K562 (cell line): ENCODE data around the gene MAMDC4. TPM values are rescaled to one million over a fixed set of nuclear protein-coding genes. Genes with fewer than 3 reads are reported as not detected.
A peak's percentile ranks its signal among the peaks of the same experiment; 100 is the strongest.

Experiments used
- ATAC-seq: fragments of 200-7000 bp; cut with Tn5 transposase; 3 replicates; pipeline ENCODE4 v1.9.1; 2020; ENCODE audit warnings: moderate library complexity
- BruUV-seq: library from RNA; stranded (reverse); fragments of 400-500 nt; replicated peaks from 2 replicates; lab custom pipeline; 2021; lab: Mats Ljungman, UMichigan
- CTCF ChIA-PET: fragments of 300-600 bp; formaldehyde crosslinking; extraction: SDS; loops from one replicate; lab custom pipeline; 2021; ENCODE audit warnings: low intra/inter-chr PET ratio; lab: Yijun Ruan, JAX
- POLR2A ChIA-PET: fragments of 300-600, 350-650 bp; sonication (Branson Sonifier 250); formaldehyde crosslinking; extraction: SDS; loops from one replicate; lab custom pipeline; 2021; ENCODE audit warnings: antibody characterized with exemption, inconsistent platforms; lab: Yijun Ruan, JAX
- DNase-seq, 4 experiments: peaks; one replicate each; pipeline versions ENCODE4 v3.0.0 to v3.0.0-alpha.2; 2011 to 2018; ENCODE audit warnings: low spot score in 3 of 4, mixed read lengths in 3 of 4; ENCODE audit errors: extremely low read depth in 1 of 4
- FAIRE-seq: peaks from 2 replicates; lab custom pipeline; 2011; peaks lifted over from hg19 to GRCh38; lab: Jason Lieb, UNC
- H2AFZ ChIP-seq: 2 replicates; pipeline ENCODE4 v1.6.0; 2011; ENCODE audit warnings: low read depth, low read length, control low read depth, inconsistent platforms
- H3K27ac ChIP-seq: fragments of 200-600 bp; 3 replicates; pipeline ENCODE4 v1.8.0; 2011; ENCODE audit warnings: low read depth, mild to moderate bottlenecking, control low read depth, inconsistent platforms, low read length, moderate library complexity, mixed read lengths; ENCODE audit errors: extremely low read depth
- H3K27me3 ChIP-seq, 2 experiments: fragments of 300-600 bp in 1 of 2; 2 replicates in 1 of 2; 3 replicates in 1 of 2; pipeline versions ENCODE4 v1.6.0 to v1.8.0; 2011; ENCODE audit warnings: inconsistent platforms in 2 of 2, low read length in 2 of 2, mild to moderate bottlenecking in 1 of 2, mixed read lengths in 1 of 2, moderate library complexity in 1 of 2; ENCODE audit not compliant: control insufficient read depth in 2 of 2, insufficient read depth in 2 of 2
- H3K36me3 ChIP-seq: fragments of 300-600 bp; 3 replicates; pipeline ENCODE4 v1.8.0; 2011; ENCODE audit warnings: mild to moderate bottlenecking, low read length, inconsistent platforms; ENCODE audit not compliant: control insufficient read depth, insufficient read depth
- H3K4me1 ChIP-seq, 2 experiments: fragments of 200-600 bp in 1 of 2; replicated peaks in 1 of 2; 2 replicates in 1 of 2; 3 replicates in 1 of 2; pipeline versions ENCODE4 v1.5.1 to v1.8.0; 2011; ENCODE audit warnings: inconsistent platforms in 2 of 2, low read length in 2 of 2, mild to moderate bottlenecking in 1 of 2, mixed read lengths in 1 of 2, moderate library complexity in 1 of 2; ENCODE audit not compliant: control insufficient read depth in 2 of 2, insufficient read depth in 2 of 2
- H3K4me2 ChIP-seq: 2 replicates; pipeline ENCODE4 v1.6.1; 2011; ENCODE audit warnings: low read length, control low read depth, inconsistent platforms, mixed read lengths; ENCODE audit not compliant: insufficient read depth
- H3K4me3 ChIP-seq: fragments of 200-600 bp; sonication (generic), shearing (Covaris generic); 2 replicates; pipeline ENCODE4 v1.5.1; 2016; ENCODE audit warnings: control low read depth, inconsistent platforms
- H3K79me2 ChIP-seq: fragments of 200-600 bp; 3 replicates; pipeline ENCODE4 v1.8.0; 2011; ENCODE audit warnings: low read length, inconsistent platforms; ENCODE audit not compliant: control insufficient read depth, insufficient read depth
- H3K9ac ChIP-seq, 2 experiments: 2 replicates each; pipeline versions ENCODE4 v1.6.0 to v1.6.1; 2011; ENCODE audit warnings: low read depth in 2 of 2, low read length in 2 of 2, control low read depth in 1 of 2, inconsistent platforms in 1 of 2, mild to moderate bottlenecking in 1 of 2, mixed read lengths in 1 of 2; ENCODE audit not compliant: insufficient read depth in 1 of 2
- H3K9me1 ChIP-seq: one replicate; pipeline ENCODE4 v1.6.0; 2011; ENCODE audit warnings: inconsistent platforms, mild to moderate bottlenecking, low read length, moderate library complexity; ENCODE audit not compliant: control insufficient read depth, insufficient read depth
- H3K9me3 ChIP-seq: replicated peaks from 2 replicates; pipeline ENCODE4 v1.5.1; 2011; ENCODE audit warnings: low read depth, low read length, inconsistent platforms; ENCODE audit not compliant: control insufficient read depth, insufficient read depth
- H4K20me1 ChIP-seq: replicated peaks from 2 replicates; pipeline ENCODE4 v1.6.1; 2011; ENCODE audit warnings: low read length, inconsistent platforms, mixed read lengths; ENCODE audit not compliant: control insufficient read depth, insufficient read depth
- CBX1 ChIP-seq: sonication (generic); IDR thresholded peaks from 2 replicates; pipeline ENCODE4 v1.6.1; 2016; ENCODE audit warnings: antibody characterized with exemption, low read depth, mild to moderate bottlenecking
- CC2D1A ChIP-seq: fragments of 450-650 bp; IDR thresholded peaks from 2 replicates; pipeline ENCODE4 v1.6.1; 2017; ENCODE audit warnings: mild to moderate bottlenecking
- CEBPB ChIP-seq: fragments of 450-650 bp; IDR thresholded peaks from 2 replicates; pipeline ENCODE4 v1.6.1; 2016; ENCODE audit warnings: missing genetic modification characterization, missing compliant biosample characterization
- CEBPG ChIP-seq, 3 experiments: fragments of 200-800 bp in 1 of 3; sonication (Bioruptor generic) in 1 of 3; sonication (generic) in 1 of 3; formaldehyde crosslinking in 1 of 3; IDR thresholded peaks in 2 of 3; conservative IDR thresholded peaks in 1 of 3; 2 replicates each; pipeline versions ENCODE4 v1.6.1 to v1.8.0; 2016 to 2022; ENCODE audit warnings: missing compliant biosample characterization in 2 of 3, missing genetic modification characterization in 2 of 3, mild to moderate bottlenecking in 1 of 3, missing genetic modification reagents in 1 of 3
- EP300 ChIP-seq: IDR thresholded peaks from 2 replicates; pipeline ENCODE4 v1.6.1; 2012; ENCODE audit warnings: low read length, improper control_type of control experiment
- HDAC8 ChIP-seq: fragments of 450-650 bp; IDR thresholded peaks from 2 replicates; pipeline ENCODE4 v1.6.1; 2016; ENCODE audit warnings: mild to moderate bottlenecking, missing genetic modification characterization, moderate library complexity, missing compliant biosample characterization
- HNRNPL ChIP-seq: fragments of 200-400 bp; formaldehyde crosslinking; IDR thresholded peaks from 2 replicates; pipeline ENCODE4 v1.6.1; 2017; ENCODE audit warnings: low read depth, mild to moderate bottlenecking, low read length
- KDM2B ChIP-seq: fragments of 250-450 bp; sonication (Bioruptor Pico); IDR thresholded peaks from 2 replicates; pipeline ENCODE4 v1.8.0; 2021; ENCODE audit warnings: mild to moderate bottlenecking, moderate library complexity
- KLF6 ChIP-seq: fragments of 250-450 bp; sonication (Bioruptor Pico); IDR thresholded peaks from 2 replicates; pipeline ENCODE4 v1.4.0; 2020; ENCODE audit warnings: mild to moderate bottlenecking, moderate library complexity, borderline replicate concordance
- L3MBTL2 ChIP-seq: fragments of 450-650 bp; IDR thresholded peaks from 2 replicates; pipeline ENCODE4 v1.6.1; 2016; ENCODE audit warnings: mild to moderate bottlenecking, moderate library complexity
- LEF1 ChIP-seq: fragments of 450-650 bp; IDR thresholded peaks from 2 replicates; pipeline ENCODE4 v1.6.1; 2016; ENCODE audit warnings: mild to moderate bottlenecking
- MEF2A ChIP-seq: IDR thresholded peaks from 2 replicates; pipeline ENCODE4 v1.6.1; 2011; ENCODE audit warnings: low read depth, mild to moderate bottlenecking, low read length, moderate library complexity; ENCODE audit not compliant: control insufficient read depth
- NCOA2 ChIP-seq, 2 experiments: fragments of 450-650 bp; IDR thresholded peaks; 2 replicates each; pipeline ENCODE4 v1.6.1; 2018; ENCODE audit warnings: mild to moderate bottlenecking in 2 of 2, moderate library complexity in 1 of 2; ENCODE audit not compliant: partially characterized antibody in 2 of 2
- NR2C1 ChIP-seq, 2 experiments: fragments of 450-650 bp; IDR thresholded peaks; 2 replicates each; pipeline ENCODE4 v1.6.1; 2017; ENCODE audit warnings: mild to moderate bottlenecking in 2 of 2, antibody characterized with exemption in 1 of 2, inconsistent platforms in 1 of 2, missing compliant biosample characterization in 1 of 2, missing genetic modification characterization in 1 of 2
- SMC3 ChIP-seq: conservative IDR thresholded peaks from 2 replicates; pipeline ENCODE4 v1.6.1; 2011; ENCODE audit warnings: low read depth, low read length, improper control_type of control experiment; ENCODE audit not compliant: insufficient read depth
- TBP ChIP-seq: optimal IDR thresholded peaks from 2 replicates; pipeline ENCODE3; 2011; ENCODE audit warnings: low read depth, low read length, improper control_type of control experiment
- ZNF124 ChIP-seq: sonication (generic); formaldehyde crosslinking; IDR thresholded peaks from 2 replicates; pipeline ENCODE4 v1.8.1; 2022; ENCODE audit warnings: missing genetic modification reagents
- ZNF197 ChIP-seq: fragments of 200-800 bp; sonication (Bioruptor generic); IDR thresholded peaks from 2 replicates; pipeline ENCODE4 v1.6.1; 2016; ENCODE audit warnings: low read depth, missing genetic modification characterization, missing compliant biosample characterization
- ZNF445 ChIP-seq: fragments of 250-450 bp; sonication (Bioruptor Pico); IDR thresholded peaks from 2 replicates; pipeline ENCODE4 v1.4.0; 2020; ENCODE audit warnings: low read depth, mild to moderate bottlenecking, moderate library complexity
- WGBS: fragments of 100-300 bp; shearing (Covaris generic); methylation state at CpG from one replicate; pipeline ENCODE4 v1.1.6; 2016; ENCODE audit warnings: low coverage, mixed read lengths; ENCODE audit not compliant: insufficient coverage; ENCODE audit errors: missing lambda C conversion rate; 5-methylcytosine and 5-hydroxymethylcytosine counted together
- in situ Hi-C: fragments of 300-500 bp; cut with MboI; formaldehyde crosslinking; loops from 4 replicates; pipeline ENCODE4 v1.15.0; 2018; ENCODE audit warnings: inconsistent platforms, mixed read lengths
- intact Hi-C: fragments of 100-400 bp; cut with micrococcal nuclease; formaldehyde crosslinking; loops from 2 replicates; pipeline ENCODE4 v1.14.2; 2022
- polyA plus RNA-seq, 8 experiments: library from polyadenylated mRNA; depleted of rRNA in 4 of 8; stranded (reverse) in 5 of 8; unstranded in 3 of 8; fragments of >200 nt; fragmentation: Nextera tagmentation in 2 of 8; fragmentation: Illumina TruSeq in 1 of 8; extraction: Ambion mirVana in 2 of 8; extraction: Trizol in 1 of 8; gene quantifications; 2 replicates each; pipeline versions ENCODE4 v1.2.1 to v1.2.3, GENCODE V29; 2011 to 2014; ENCODE audit warnings: inconsistent platforms in 1 of 8, missing spikeins in 1 of 8
- total RNA-seq, 7 experiments: library from RNA; depleted of rRNA in 6 of 7; stranded (reverse); fragments of >200 nt in 6 of 7; fragmentation: Illumina TruSeq in 2 of 7; extraction: Trizol in 2 of 7; gene quantifications; 2 replicates each; pipeline versions ENCODE4 v1.2.1 to v1.2.3, GENCODE V29; 2011 to 2021; ENCODE audit warnings: low replicate concordance in 1 of 7
- TF ChIP-seq, protein P1 (sequence below), 2 experiments: IDR thresholded peaks; 2 replicates each; pipeline ENCODE4 v1.6.1; 2011; ENCODE audit warnings: borderline replicate concordance in 1 of 2, control low read depth in 1 of 2, low read depth in 1 of 2, low read length in 1 of 2, mild to moderate bottlenecking in 1 of 2, mixed read lengths in 1 of 2, moderate library complexity in 1 of 2; ENCODE audit not compliant: insufficient read depth in 1 of 2, insufficient read length in 1 of 2, poor library complexity in 1 of 2, severe bottlenecking in 1 of 2; ENCODE audit errors: extremely low read depth in 1 of 2
- TF ChIP-seq, protein P2 (sequence below): IDR thresholded peaks from 2 replicates; pipeline ENCODE4 v1.6.1; 2014; ENCODE audit warnings: antibody characterized with exemption

Gene MAMDC4
- total and polyA plus RNA-seq, 9 of the 15 experiments (the other 6 are each of a cell fraction or from before 2014, with no cell fraction given): 0.03 to 10.8 (median 1.5) TPM

DNA sequence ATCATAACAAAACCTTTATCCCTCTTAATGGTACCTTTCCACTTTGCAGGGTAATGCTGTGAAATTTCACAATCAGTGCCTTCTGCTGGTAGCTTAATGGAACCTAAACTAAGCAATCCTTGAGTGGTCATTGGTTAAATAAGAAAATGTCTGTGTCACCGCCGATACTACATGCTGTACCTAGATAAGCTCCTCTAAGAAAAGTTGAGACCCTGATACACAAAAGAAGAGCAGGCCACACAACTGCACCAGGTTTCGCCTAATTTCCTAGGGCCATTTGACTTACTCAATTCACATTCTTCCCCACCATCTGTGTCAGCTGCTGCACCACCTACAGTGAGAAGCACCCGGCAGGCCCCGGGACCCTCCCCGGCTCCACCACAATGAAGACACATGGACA lies 23.0 kb downstream of the MAMDC4 start:
- ChIA-PET CTCF (no interaction called here), POLR2A (interaction anchor here (0.6 to 1.6 kb wide), 9 partner anchors 9 to 724 kb away, joined by 3 to 11 read pairs (median 4); partner anchors contain the start of genes EDF1 and TRAF2)
- no peaks in the 10 kb centered on the region for H3K27me3 ChIP-seq
- peak overlapping the region; percentile 41 for H2AFZ ChIP-seq
- in situ Hi-C loops (no loop called here), intact Hi-C loops (no loop called here)
- H4K20me1 ChIP-seq: no peaks in the 10 kb centered on the region
- H3K27ac ChIP-seq: no peak overlapping the region
- H3K36me3 ChIP-seq: no peaks in the 10 kb centered on the region
- H3K4me3 ChIP-seq: no peak overlapping the region
- ATAC-seq (peak; percentile 91), FAIRE-seq (peak; percentile 79), DNase-seq (peak; percentile 40 to 78 (median 60))
- no peaks in the 10 kb centered on the region for H3K79me2 ChIP-seq
- H3K9me1 ChIP-seq: no peaks in the 10 kb centered on the region
- peak overlapping the region; percentile 47; the same call in 1 of the 2 replicates for H3K4me2 ChIP-seq
- H3K9me3 ChIP-seq: no peaks in the 10 kb centered on the region
- H3K4me1 ChIP-seq: peaks cover 5 to 9% of the 10 kb centered on the region in 2 experiments; a peak in 4 of 5 replicates
- no TSS peak for BruUV-seq
- WGBS: 9% methylated on average over 6 of the region's 6 CpGs
- H3K9ac ChIP-seq: no peak overlapping the region
- TF ChIP-seq ZNF445 (CRISPR knock-in tag) (no peak), KDM2B (CRISPR knock-in tag) (no peak), CEBPG (CRISPR knock-in tag; IDR thresholded peaks at IDR 0.05) (peak; percentile 64; the same call in 1 of the 2 replicates), CEBPG (tag; conservative IDR thresholded peaks at IDR 0.05 in 1 of 2, IDR thresholded peaks at IDR 0.05 in 1 of 2) (peak; percentile 67 to 78), NR2C1 (IDR thresholded peaks at IDR 0.05) (no peak), NR2C1 (tag; IDR thresholded peaks at IDR 0.05) (no peak), KLF6 (no peak), SMC3 (no peak), L3MBTL2 (0 out of 2 replicates have a peak, but pooled peaks have one; percentile 50), CEBPB (tag) (peak; percentile 96), CBX1 (no peak), TBP (no peak), MEF2A (no peak), HDAC8 (tag) (no peak), CC2D1A (peak; percentile 43; the same call in 1 of the 2 replicates), EP300 (peak; percentile 41; the same call in 1 of the 2 replicates), LEF1 (peak; percentile 42; the same call in 1 of the 2 replicates), ZNF124 (CRISPR knock-in tag) (no peak), ZNF197 (CRISPR knock-in tag) (no peak), HNRNPL (no peak), NCOA2 (IDR thresholded peaks at IDR 0.05; ENCODE audit: partially characterized antibody in 2 of 2) (no peak)
- TF ChIP-seq, protein P1, sequence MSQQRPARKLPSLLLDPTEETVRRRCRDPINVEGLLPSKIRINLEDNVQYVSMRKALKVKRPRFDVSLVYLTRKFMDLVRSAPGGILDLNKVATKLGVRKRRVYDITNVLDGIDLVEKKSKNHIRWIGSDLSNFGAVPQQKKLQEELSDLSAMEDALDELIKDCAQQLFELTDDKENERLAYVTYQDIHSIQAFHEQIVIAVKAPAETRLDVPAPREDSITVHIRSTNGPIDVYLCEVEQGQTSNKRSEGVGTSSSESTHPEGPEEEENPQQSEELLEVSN (IDR thresholded peaks at IDR 0.05; ENCODE audit: borderline replicate concordance in 1 of 2, extremely low read depth in 1 of 2, insufficient read depth in 1 of 2, insufficient read length in 1 of 2, low read depth in 1 of 2, low read length in 1 of 2, poor library complexity in 1 of 2, severe bottlenecking in 1 of 2): no peak
- TF ChIP-seq, protein P2, sequence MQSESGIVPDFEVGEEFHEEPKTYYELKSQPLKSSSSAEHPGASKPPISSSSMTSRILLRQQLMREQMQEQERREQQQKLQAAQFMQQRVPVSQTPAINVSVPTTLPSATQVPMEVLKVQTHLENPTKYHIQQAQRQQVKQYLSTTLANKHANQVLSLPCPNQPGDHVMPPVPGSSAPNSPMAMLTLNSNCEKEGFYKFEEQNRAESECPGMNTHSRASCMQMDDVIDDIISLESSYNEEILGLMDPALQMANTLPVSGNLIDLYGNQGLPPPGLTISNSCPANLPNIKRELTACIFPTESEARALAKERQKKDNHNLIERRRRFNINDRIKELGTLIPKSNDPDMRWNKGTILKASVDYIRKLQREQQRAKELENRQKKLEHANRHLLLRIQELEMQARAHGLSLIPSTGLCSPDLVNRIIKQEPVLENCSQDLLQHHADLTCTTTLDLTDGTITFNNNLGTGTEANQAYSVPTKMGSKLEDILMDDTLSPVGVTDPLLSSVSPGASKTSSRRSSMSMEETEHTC: no peak
